ENCODE data around the gene CMKLR1. TPM values are rescaled to one million over a fixed set of nuclear protein-coding genes. Genes with fewer than 3 reads are reported as not detected.

Gene CMKLR1
- total and polyA plus RNA-seq, 10 of the 15 experiments (the other 5 are each of a cell fraction or from before 2014, with no cell fraction given), result 13.8 to 52.3 (median 26.2) TPM

DNA sequence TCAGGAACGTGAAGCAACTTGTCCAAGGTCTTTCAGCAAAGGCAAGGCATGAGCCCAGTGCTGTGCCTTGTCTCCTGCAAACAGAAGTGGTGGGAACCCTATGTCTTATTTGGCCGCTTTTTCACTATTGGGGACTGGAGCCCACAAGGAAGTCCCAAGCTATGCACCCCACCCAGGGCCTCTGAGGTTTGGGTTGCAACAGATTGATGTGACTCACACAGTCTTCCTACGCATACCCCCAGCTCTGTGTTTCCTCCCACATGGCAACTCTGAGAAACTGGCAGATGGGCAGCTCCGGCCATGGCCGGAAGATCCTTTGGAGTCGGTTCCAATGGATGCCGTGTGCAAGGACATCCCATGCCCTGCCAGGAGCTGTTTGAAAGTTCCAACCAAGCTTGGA lies 28.3 kb upstream of the CMKLR1 start:
- no peak for FAIRE-seq
- BruUV-seq (replicated peaks), result no TSS peak
- H3K4me1 ChIP-seq (ENCODE audit: control insufficient read depth, insufficient read depth, low read length), result 0 out of 2 replicates have a peak, but pooled peaks cover 3% of the 10 kb centered on the region
- H4K20me1 ChIP-seq (ENCODE audit: control insufficient read depth, insufficient read depth), result no peaks in the 10 kb centered on the region
- no peaks in the 10 kb centered on the region for H3K9me3 ChIP-seq (replicated peaks; ENCODE audit: control insufficient read depth, insufficient read depth, low read length)
- H2AFZ ChIP-seq (ENCODE audit: control insufficient read depth, low read depth, low read length), result no peak overlapping the region
- SMC1A ChIA-PET (ENCODE audit: uncharacterized antibody, unreplicated experiment), result interaction anchor here (0.7 to 1.0 kb wide), 2 partner anchors 10 to 31 kb away, joined by 3 read pairs; no protein-coding TSS in a partner anchor
- no peak overlapping the region for H3K4me3 ChIP-seq
- CTCF ChIA-PET, result interaction anchor here (0.9 to 1.6 kb wide), 2 partner anchors 14 to 31 kb away, joined by 3 read pairs; no protein-coding TSS in a partner anchor
- TF ChIP-seq SUPT20H (IDR thresholded peaks at IDR 0.05; ENCODE audit: borderline replicate concordance, control insufficient read depth, low read depth, low read length), result no peak
- TF ChIP-seq CEBPZ (IDR thresholded peaks at IDR 0.05; ENCODE audit: low read depth, low read length), result no peak
- no peak for TF ChIP-seq RAD51 (IDR thresholded peaks at IDR 0.05)
- intact Hi-C loops (cut with micrococcal nuclease; ENCODE audit: unreplicated experiment), result loop anchor here (10.0 kb wide), 1 partner anchor 147 kb away; the partner anchor contains the start of gene FICD
- in situ Hi-C loops (cut with MboI), result no loop called here
- no peaks in the 10 kb centered on the region for H3K36me3 ChIP-seq (ENCODE audit: control insufficient read depth in 2 of 2, insufficient read depth in 2 of 2, low read length in 1 of 2)
- H3K27me3 ChIP-seq (replicated peaks in 1 of 2; ENCODE audit: control insufficient read depth in 2 of 2, insufficient read depth in 2 of 2, low read length in 1 of 2), result no peaks in the 10 kb centered on the region
- no peak for ATAC-seq
- H3K9ac ChIP-seq (ENCODE audit: control insufficient read depth, insufficient read depth, low read length), result no peak overlapping the region
- no peak for DNase-seq (ENCODE audit: low read depth, low spot score)
- RAD21 ChIA-PET (ENCODE audit: unreplicated experiment), result interaction anchor here (0.7 kb wide), 1 partner anchor 180 kb away, joined by 5 read pairs; no protein-coding TSS in a partner anchor
- POLR2A ChIA-PET, result no interaction called here
- 38% methylated on average over 7 of the region's 7 CpGs for WGBS (ENCODE audit: insufficient coverage, insufficient replicate concordance, low lambda C conversion rate, missing lambda C conversion rate)
- no peaks in the 10 kb centered on the region for H3K79me2 ChIP-seq (ENCODE audit: control insufficient read depth, insufficient read depth, low read length)
- H3K4me2 ChIP-seq (ENCODE audit: control insufficient read depth, insufficient read depth), result no peak overlapping the region
- no peak overlapping the region for H3K27ac ChIP-seq (ENCODE audit: control insufficient read depth, insufficient read depth)

GRCh38 chr12:108365324-108365723 lies 26.2 kb upstream of the CMKLR1 start:
- H3K79me2 ChIP-seq (ENCODE audit: control insufficient read depth, insufficient read depth, low read length), result no peaks in the 10 kb centered on the region
- ChIA-PET SMC1A (ENCODE audit: uncharacterized antibody, unreplicated experiment) (interaction anchor here (1.2 kb wide), 1 partner anchor 29 kb away, joined by 3 read pairs; no protein-coding TSS in a partner anchor), CTCF (no interaction called here), POLR2A (no interaction called here), RAD21 (ENCODE audit: unreplicated experiment) (no interaction called here)
- in situ Hi-C loops (cut with MboI), result no loop called here
- peak; percentile 26; the same call in 1 of the 2 replicates for TF ChIP-seq RUNX3 (IDR thresholded peaks at IDR 0.05; ENCODE audit: low read length)
- no peak for TF ChIP-seq ATF2 (IDR thresholded peaks at IDR 0.05; ENCODE audit: low read length)
- no peaks in the 10 kb centered on the region for H3K36me3 ChIP-seq (ENCODE audit: control insufficient read depth in 2 of 2, insufficient read depth in 2 of 2, low read length in 1 of 2)
- peak; percentile 31 for ATAC-seq
- H3K27me3 ChIP-seq (replicated peaks in 1 of 2; ENCODE audit: control insufficient read depth in 2 of 2, insufficient read depth in 2 of 2, low read length in 1 of 2), result no peaks in the 10 kb centered on the region
- H3K9ac ChIP-seq (ENCODE audit: control insufficient read depth, insufficient read depth, low read length), result no peak overlapping the region
- no peak overlapping the region for H3K4me2 ChIP-seq (ENCODE audit: control insufficient read depth, insufficient read depth)
- no peak for FAIRE-seq
- H2AFZ ChIP-seq (ENCODE audit: control insufficient read depth, low read depth, low read length), result no peak overlapping the region
- H3K27ac ChIP-seq (ENCODE audit: control insufficient read depth, insufficient read depth), result no peak overlapping the region
- intact Hi-C loops (cut with micrococcal nuclease; ENCODE audit: unreplicated experiment), result loop anchor here (10.0 kb wide), 1 partner anchor 149 kb away; the partner anchor contains the start of gene FICD
- BruUV-seq (replicated peaks), result no TSS peak
- H4K20me1 ChIP-seq (ENCODE audit: control insufficient read depth, insufficient read depth), result no peaks in the 10 kb centered on the region
- H3K4me1 ChIP-seq (ENCODE audit: control insufficient read depth, insufficient read depth, low read length), result peaks cover 13% of the 10 kb centered on the region
- no peak for DNase-seq (ENCODE audit: low read depth, low spot score)
- H3K4me3 ChIP-seq, result no peak overlapping the region
- H3K9me3 ChIP-seq (replicated peaks; ENCODE audit: control insufficient read depth, insufficient read depth, low read length), result no peaks in the 10 kb centered on the region
